Type B pancreatic cell (in vitro differentiated cells): ENCODE results near the gene ABCD3. TPM values are rescaled to one million over a fixed set of nuclear protein-coding genes. Genes with fewer than 3 reads are reported as not detected.

Experiments
- DNase-seq: peaks from one replicate; pipeline ENCODE4 v3.0.0; 2021; ENCODE audit warnings: mixed read lengths; ENCODE audit not compliant: unreplicated experiment; ENCODE audit errors: extremely low spot score
- H3K27ac Mint-ChIP-seq: 2 replicates; pipeline ENCODE4 v1.8.0; 2021; ENCODE audit warnings: mild to moderate bottlenecking, mixed read lengths
- H3K27me3 Mint-ChIP-seq: 2 replicates; pipeline ENCODE4 v1.8.0; 2021; ENCODE audit warnings: mixed read lengths
- H3K36me3 Mint-ChIP-seq: 2 replicates; pipeline ENCODE4 v1.8.0; 2021; ENCODE audit warnings: mixed read lengths
- H3K4me1 Mint-ChIP-seq: one replicate; pipeline ENCODE4 v1.8.0; 2021; ENCODE audit warnings: mixed read lengths; ENCODE audit not compliant: unreplicated experiment
- H3K4me3 Mint-ChIP-seq: 2 replicates; pipeline ENCODE4 v1.8.0; 2021; ENCODE audit warnings: mild to moderate bottlenecking, mixed read lengths
- H3K9me3 Mint-ChIP-seq: 2 replicates; pipeline ENCODE4 v1.8.0; 2021; ENCODE audit warnings: mixed read lengths
- total RNA-seq: library from RNA; stranded (reverse); gene quantifications from 2 replicates; pipeline ENCODE4 v1.2.1, GENCODE V29; 2021; ENCODE audit warnings: low replicate concordance
- TF ChIP-seq, protein P1 (sequence below): fragments of 200-600 bp; sonication (generic); conservative IDR thresholded peaks from 2 replicates; pipeline ENCODE4 v1.5.0; 2021; ENCODE audit warnings: antibody characterized with exemption, mild to moderate bottlenecking

The ABCD3 gene
- total RNA-seq, 1 donor from 2014 or later, result 55.1 TPM

DNA sequence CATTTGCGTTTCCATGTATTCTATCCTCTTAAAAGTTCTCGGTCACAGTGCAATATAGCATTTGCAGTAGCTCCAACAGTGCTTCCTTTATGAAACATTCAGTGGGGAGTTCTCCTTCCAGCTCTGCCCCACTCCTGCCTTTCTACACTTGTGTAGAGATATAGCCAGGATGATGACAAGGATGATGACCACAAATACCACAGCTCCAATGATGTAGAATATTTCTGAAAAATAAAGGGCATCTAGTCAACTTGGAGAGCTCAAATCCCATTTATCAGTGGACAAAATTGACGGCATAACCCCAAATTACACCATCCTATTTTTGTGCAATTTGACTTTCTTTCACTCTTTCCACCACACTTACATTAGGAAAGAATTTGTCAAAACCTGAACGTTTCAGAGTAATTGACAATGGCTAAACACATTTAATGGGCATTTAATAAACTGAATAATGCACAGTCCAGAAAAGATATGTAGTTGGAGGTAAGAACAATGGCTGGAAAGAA lies 112.2 kb downstream of the ABCD3 start:
- H3K36me3 Mint-ChIP-seq, result peaks cover 25% of the 10 kb centered on the region
- peaks cover 1% of the 10 kb centered on the region for H3K9me3 Mint-ChIP-seq
- peaks cover 19% of the 10 kb centered on the region for H3K4me1 Mint-ChIP-seq
- TF ChIP-seq, protein P1, sequence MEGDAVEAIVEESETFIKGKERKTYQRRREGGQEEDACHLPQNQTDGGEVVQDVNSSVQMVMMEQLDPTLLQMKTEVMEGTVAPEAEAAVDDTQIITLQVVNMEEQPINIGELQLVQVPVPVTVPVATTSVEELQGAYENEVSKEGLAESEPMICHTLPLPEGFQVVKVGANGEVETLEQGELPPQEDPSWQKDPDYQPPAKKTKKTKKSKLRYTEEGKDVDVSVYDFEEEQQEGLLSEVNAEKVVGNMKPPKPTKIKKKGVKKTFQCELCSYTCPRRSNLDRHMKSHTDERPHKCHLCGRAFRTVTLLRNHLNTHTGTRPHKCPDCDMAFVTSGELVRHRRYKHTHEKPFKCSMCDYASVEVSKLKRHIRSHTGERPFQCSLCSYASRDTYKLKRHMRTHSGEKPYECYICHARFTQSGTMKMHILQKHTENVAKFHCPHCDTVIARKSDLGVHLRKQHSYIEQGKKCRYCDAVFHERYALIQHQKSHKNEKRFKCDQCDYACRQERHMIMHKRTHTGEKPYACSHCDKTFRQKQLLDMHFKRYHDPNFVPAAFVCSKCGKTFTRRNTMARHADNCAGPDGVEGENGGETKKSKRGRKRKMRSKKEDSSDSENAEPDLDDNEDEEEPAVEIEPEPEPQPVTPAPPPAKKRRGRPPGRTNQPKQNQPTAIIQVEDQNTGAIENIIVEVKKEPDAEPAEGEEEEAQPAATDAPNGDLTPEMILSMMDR, result no peak
- H3K4me3 Mint-ChIP-seq, result no peak overlapping the region
- H3K27me3 Mint-ChIP-seq, result no peaks in the 10 kb centered on the region
- peak overlapping the region; percentile 12 for H3K27ac Mint-ChIP-seq
- DNase-seq, result no peak

DNA sequence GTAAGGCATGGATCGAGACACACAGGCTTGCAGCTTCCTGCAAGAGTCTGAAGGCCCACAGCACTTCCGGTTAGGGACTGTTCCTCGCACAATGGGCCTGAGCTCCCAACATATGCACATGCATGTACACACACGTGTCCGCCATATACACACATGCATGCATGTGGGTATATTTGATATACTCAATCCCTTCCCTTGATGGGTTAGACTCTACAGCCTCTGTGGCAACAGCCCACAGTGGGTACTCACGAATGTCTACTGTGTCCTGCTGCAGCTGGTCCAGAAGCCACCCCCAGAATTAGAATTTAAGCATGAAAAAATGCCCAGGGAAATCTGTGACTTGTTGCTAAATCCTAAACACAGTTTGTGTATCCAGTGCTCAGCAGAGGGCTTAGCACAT lies 113.5 kb downstream of the ABCD3 start:
- no peak overlapping the region for H3K4me3 Mint-ChIP-seq
- DNase-seq, result no peak
- TF ChIP-seq, protein P1, result no peak
- H3K27ac Mint-ChIP-seq, result no peak overlapping the region
- no peaks in the 10 kb centered on the region for H3K9me3 Mint-ChIP-seq
- H3K27me3 Mint-ChIP-seq, result no peaks in the 10 kb centered on the region
- H3K36me3 Mint-ChIP-seq, result peaks cover 32% of the 10 kb centered on the region
- peaks cover 17% of the 10 kb centered on the region for H3K4me1 Mint-ChIP-seq

DNA sequence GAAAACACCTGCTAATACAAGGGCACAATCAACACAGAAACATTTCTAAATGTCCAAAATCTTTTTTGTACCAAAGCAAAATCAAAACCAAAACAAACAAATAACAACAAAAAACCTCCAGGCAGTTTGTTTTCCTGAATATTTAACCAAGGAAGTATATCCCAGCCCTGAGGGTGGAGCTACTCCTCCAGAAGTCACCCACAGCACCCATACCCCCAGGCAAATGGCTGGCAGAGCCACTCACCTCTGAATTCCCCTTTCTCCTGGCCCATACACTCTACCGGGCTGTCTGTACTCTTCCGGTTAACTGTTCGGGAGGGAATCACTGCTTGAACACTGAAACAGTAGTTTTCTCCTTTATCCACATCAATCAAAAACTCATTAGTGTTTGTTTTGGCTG lies 113.9 kb downstream of the ABCD3 start:
- no peaks in the 10 kb centered on the region for H3K27me3 Mint-ChIP-seq
- TF ChIP-seq, protein P1, result no peak
- no peak overlapping the region for H3K27ac Mint-ChIP-seq
- H3K9me3 Mint-ChIP-seq, result no peaks in the 10 kb centered on the region
- H3K4me3 Mint-ChIP-seq, result no peak overlapping the region
- H3K36me3 Mint-ChIP-seq, result peaks cover 32% of the 10 kb centered on the region
- H3K4me1 Mint-ChIP-seq, result peaks cover 15% of the 10 kb centered on the region
- DNase-seq, result no peak

DNA sequence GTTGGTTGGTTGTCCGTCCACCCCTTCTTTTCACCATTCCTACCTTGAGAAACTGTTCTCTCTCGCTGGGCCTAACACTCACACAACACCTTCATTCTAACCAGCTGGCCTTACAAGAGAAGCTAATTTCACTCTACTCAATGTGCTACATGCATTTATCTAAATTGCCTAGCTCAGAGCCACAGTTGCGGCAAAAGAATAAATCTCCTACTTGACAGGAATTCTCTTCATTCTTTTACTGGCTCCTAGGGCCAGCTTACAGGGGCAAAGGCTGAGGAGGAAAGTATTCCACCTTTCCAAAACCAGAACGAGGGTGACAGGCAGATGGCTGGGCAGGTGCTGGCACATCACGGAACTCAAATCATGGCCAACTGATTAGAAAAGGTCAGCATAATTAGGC lies 116.9 kb downstream of the ABCD3 start:
- Mint-ChIP-seq H3K9me3 (no peaks in the 10 kb centered on the region), H3K4me3 (no peak overlapping the region), H3K27ac (peak overlapping the region; percentile 59), H3K4me1 (peaks cover 23% of the 10 kb centered on the region), H3K36me3 (peaks cover 44% of the 10 kb centered on the region), H3K27me3 (peaks cover 10% of the 10 kb centered on the region)
- TF ChIP-seq, protein P1, result no peak
- DNase-seq, result no peak

DNA sequence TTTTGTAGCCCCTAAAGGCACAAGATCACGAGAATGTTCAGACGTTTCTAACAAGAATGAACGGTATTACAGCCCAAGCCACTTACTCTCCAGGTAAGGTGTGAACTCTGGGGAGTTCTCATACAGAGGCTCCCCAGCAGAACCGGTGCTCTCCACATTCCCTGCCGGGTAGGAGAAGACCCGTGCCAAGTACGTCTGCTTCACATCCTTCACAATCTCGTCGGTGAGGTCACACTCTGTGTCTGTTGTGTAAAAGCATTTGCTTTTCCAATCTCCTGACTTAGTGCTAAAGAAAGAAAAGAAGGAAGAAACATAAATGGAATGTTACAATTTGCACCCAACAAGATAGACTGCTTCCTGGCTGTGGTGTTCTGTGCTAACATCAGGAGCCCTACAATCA lies 117.7 kb downstream of the ABCD3 start:
- DNase-seq, result no peak
- Mint-ChIP-seq H3K36me3 (peaks cover 40% of the 10 kb centered on the region), H3K9me3 (no peaks in the 10 kb centered on the region), H3K27me3 (peaks cover 17% of the 10 kb centered on the region), H3K27ac (peak overlapping the region; percentile 5), H3K4me1 (peaks cover 23% of the 10 kb centered on the region), H3K4me3 (peak overlapping the region; percentile 21)
- TF ChIP-seq, protein P1, result no peak

DNA sequence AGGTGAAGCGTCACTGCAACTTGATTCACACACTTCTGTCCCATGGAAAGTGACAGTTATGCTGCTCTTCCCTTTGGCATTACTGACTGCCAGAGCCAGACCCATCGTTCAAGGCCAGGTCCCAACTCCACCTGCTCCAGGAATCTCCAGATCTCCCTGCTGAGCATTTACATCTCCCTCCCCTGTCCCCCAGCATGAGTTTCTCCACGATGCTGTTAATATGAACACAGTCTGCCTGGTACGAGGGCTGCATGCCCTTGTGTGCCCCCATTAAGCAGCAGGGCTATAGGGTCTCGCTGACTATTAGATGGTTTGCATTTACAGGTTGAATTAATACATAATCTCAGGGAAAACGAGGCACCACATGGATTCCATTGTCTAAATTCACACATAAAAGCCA lies 119.1 kb downstream of the ABCD3 start:
- Mint-ChIP-seq H3K27me3 (peaks cover 19% of the 10 kb centered on the region), H3K4me3 (peak overlapping the region; percentile 75), H3K27ac (peak overlapping the region; percentile 28), H3K9me3 (no peaks in the 10 kb centered on the region), H3K4me1 (peaks cover 23% of the 10 kb centered on the region), H3K36me3 (peaks cover 37% of the 10 kb centered on the region)
- DNase-seq, result no peak
- TF ChIP-seq, protein P1, result no peak
